ENCODE results near the gene ZNF652.

The ZNF652 gene

GRCh38 chr17:49384951-49385350, 22.9 kb upstream of the ZNF652 start:
- Histone ChIP-seq H3K9me3 (ENCODE audit: control insufficient read depth, insufficient read depth, low read length) (no peaks in the 10 kb centered on the region), H4K20me1 (ENCODE audit: control insufficient read depth, insufficient read depth, low read depth, low read length) (no peaks in the 10 kb centered on the region), H3K4me3 (ENCODE audit: low read length) (no peak overlapping the region), H3K9me2 (replicated peaks; ENCODE audit: control insufficient read depth, low read length) (no peaks in the 10 kb centered on the region), H3K4me2 (ENCODE audit: low read length) (no peak overlapping the region), H3K27me3 (ENCODE audit: control insufficient read depth, low read length) (no peaks in the 10 kb centered on the region), H3K27ac (ENCODE audit: low read depth, low read length) (no peak overlapping the region), H3K36me3 (ENCODE audit: control insufficient read depth, low read length) (no peaks in the 10 kb centered on the region), H3K4me1 (ENCODE audit: control insufficient read depth, low read length) (peaks cover 37% of the 10 kb centered on the region), H3K79me2 (ENCODE audit: control insufficient read depth, low read length) (no peaks in the 10 kb centered on the region), H3F3A (ENCODE audit: control insufficient read depth, insufficient read depth) (peaks cover 3% of the 10 kb centered on the region; the same call in 1 of the 2 replicates)
- no peak for TF ChIP-seq EZH2phosphoT487 (IDR thresholded peaks at IDR 0.05; ENCODE audit: borderline replicate concordance, low read length)
- TF ChIP-seq CTCF (IDR thresholded peaks at IDR 0.05; ENCODE audit: low read depth, low read length, poor library complexity, severe bottlenecking): no peak

GRCh38 chr17:49383060-49383459, 21.0 kb upstream of the ZNF652 start:
- no peaks in the 10 kb centered on the region for H3K9me2 ChIP-seq (replicated peaks; ENCODE audit: control insufficient read depth, low read length)
- H3K9me3 ChIP-seq (ENCODE audit: control insufficient read depth, insufficient read depth, low read length): no peaks in the 10 kb centered on the region
- no peak overlapping the region for H3K4me2 ChIP-seq (ENCODE audit: low read length)
- H3F3A ChIP-seq (ENCODE audit: control insufficient read depth, insufficient read depth): peaks cover 3% of the 10 kb centered on the region; the same call in 1 of the 2 replicates
- no peak overlapping the region for H3K4me3 ChIP-seq (ENCODE audit: low read length)
- H3K36me3 ChIP-seq (ENCODE audit: control insufficient read depth, low read length): no peaks in the 10 kb centered on the region
- H4K20me1 ChIP-seq (ENCODE audit: control insufficient read depth, insufficient read depth, low read depth, low read length): no peaks in the 10 kb centered on the region
- H3K27me3 ChIP-seq (ENCODE audit: control insufficient read depth, low read length): no peaks in the 10 kb centered on the region
- TF ChIP-seq CTCF (IDR thresholded peaks at IDR 0.05; ENCODE audit: low read depth, low read length, poor library complexity, severe bottlenecking): no peak
- no peak for TF ChIP-seq EZH2phosphoT487 (IDR thresholded peaks at IDR 0.05; ENCODE audit: borderline replicate concordance, low read length)
- no peak overlapping the region for H3K27ac ChIP-seq (ENCODE audit: low read depth, low read length)
- H3K4me1 ChIP-seq (ENCODE audit: control insufficient read depth, low read length): peaks cover 18% of the 10 kb centered on the region
- no peaks in the 10 kb centered on the region for H3K79me2 ChIP-seq (ENCODE audit: control insufficient read depth, low read length)

- H3K79me2 ChIP-seq (ENCODE audit: control insufficient read depth, low read length): no peaks in the 10 kb centered on the region
- no peaks in the 10 kb centered on the region for H3K36me3 ChIP-seq (ENCODE audit: control insufficient read depth, low read length)
- H3K4me2 ChIP-seq (ENCODE audit: low read length): no peak overlapping the region
- H4K20me1 ChIP-seq (ENCODE audit: control insufficient read depth, insufficient read depth, low read depth, low read length): no peaks in the 10 kb centered on the region
- no peak overlapping the region for H3K27ac ChIP-seq (ENCODE audit: low read depth, low read length)
- H3K9me3 ChIP-seq (ENCODE audit: control insufficient read depth, insufficient read depth, low read length): no peaks in the 10 kb centered on the region
- no peaks in the 10 kb centered on the region for H3K9me2 ChIP-seq (replicated peaks; ENCODE audit: control insufficient read depth, low read length)
- no peak overlapping the region for H3K4me3 ChIP-seq (ENCODE audit: low read length)
- H3K4me1 ChIP-seq (ENCODE audit: control insufficient read depth, low read length): peaks cover 13% of the 10 kb centered on the region
- H3K27me3 ChIP-seq (ENCODE audit: control insufficient read depth, low read length): no peaks in the 10 kb centered on the region
- H3F3A ChIP-seq (ENCODE audit: control insufficient read depth, insufficient read depth): peaks cover 3% of the 10 kb centered on the region; the same call in 1 of the 2 replicates
- TF ChIP-seq EZH2phosphoT487 (IDR thresholded peaks at IDR 0.05; ENCODE audit: borderline replicate concordance, low read length) (no peak), CTCF (IDR thresholded peaks at IDR 0.05; ENCODE audit: low read depth, low read length, poor library complexity, severe bottlenecking) (no peak)
These were observed 20.5 kb upstream of the ZNF652 start for GRCh38 chr17:49382556-49382955.
